ENCODE measurements around the gene EIF4G3.

EIF4G3 gene

DNA sequence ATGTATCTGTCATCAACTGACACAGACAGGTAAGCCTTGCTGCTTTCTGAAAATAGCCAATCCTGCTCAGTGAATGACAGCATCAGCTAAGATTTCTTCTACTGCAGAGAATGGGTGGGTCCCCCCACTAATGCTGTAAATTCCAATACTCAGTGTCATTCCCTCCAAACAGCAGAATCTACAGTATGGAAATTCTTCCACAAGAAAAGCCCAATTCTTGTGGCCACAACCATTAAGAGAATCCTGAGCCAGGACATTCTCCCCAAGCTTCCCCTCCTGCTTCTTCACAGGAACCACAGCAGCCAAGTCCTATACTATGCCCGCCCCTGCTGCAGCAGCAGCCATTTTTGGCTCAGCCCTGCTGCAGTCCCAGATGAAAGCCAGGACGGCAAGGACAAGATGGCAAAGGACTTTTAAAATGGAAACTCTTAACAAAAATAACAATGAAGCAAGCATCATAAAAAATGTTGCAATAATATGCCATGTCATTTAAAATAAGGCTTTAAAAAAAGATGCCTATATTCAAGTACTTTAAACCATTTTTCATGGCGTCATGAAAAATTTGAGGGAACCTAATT is 26.8 kb downstream of the EIF4G3 start:
- Histone ChIP-seq H2AFZ (ENCODE audit: low read depth, low read length) (no peak overlapping the region), H3K27ac (ENCODE audit: low read length, poor library complexity, severe bottlenecking) (peak overlapping the region; percentile 82), H3K14ac (ENCODE audit: low read length in 2 of 2) (no peak overlapping the region), H3K9me3 (ENCODE audit: control insufficient read depth, low read length) (no peaks in the 10 kb centered on the region), H3K27me3 (ENCODE audit: control insufficient read depth in 1 of 2, insufficient read depth in 1 of 2, low read length in 2 of 2) (no peaks in the 10 kb centered on the region), H3K4me2 (ENCODE audit: low read length, poor library complexity, severe bottlenecking) (no peak overlapping the region), H3K4ac (ENCODE audit: low read depth in 1 of 2, low read length in 2 of 2) (no peak overlapping the region), H3K9ac (ENCODE audit: low read length) (peak overlapping the region; percentile 94), H2BK5ac (ENCODE audit: low read depth, low read length, poor library complexity, severe bottlenecking) (no peak overlapping the region), H3K18ac (ENCODE audit: low read depth in 1 of 2, low read length in 2 of 2) (no peak overlapping the region), H3K4me3 (ENCODE audit: insufficient read depth in 1 of 2, low read depth in 1 of 2, low read length in 2 of 2) (peak overlapping the region in 1 of 2 experiments; percentile 56), H3K36me3 (ENCODE audit: control insufficient read depth in 1 of 2, insufficient read depth in 2 of 2, low read depth in 1 of 2, low read length in 2 of 2) (peaks cover 12 to 23% of the 10 kb centered on the region in 2 experiments), H4K91ac (ENCODE audit: low read length) (no peak overlapping the region), H3K23ac (ENCODE audit: low read length in 2 of 2) (no peak overlapping the region), H3K4me1 (ENCODE audit: control insufficient read depth, insufficient read depth, low read depth, low read length) (peaks cover 2% of the 10 kb centered on the region), H2BK15ac (ENCODE audit: low read depth, poor library complexity, severe bottlenecking) (no peak overlapping the region), H3K79me1 (replicated peaks; ENCODE audit: low read length, poor library complexity, severe bottlenecking) (peaks cover 13% of the 10 kb centered on the region), H2BK12ac (ENCODE audit: low read length in 2 of 2) (no peak overlapping the region), H2AK5ac (ENCODE audit: low read length, severe bottlenecking) (no peak overlapping the region), H4K8ac (ENCODE audit: low read length) (no peak overlapping the region), H2BK120ac (ENCODE audit: low read depth, low read length) (no peak overlapping the region)
- peak; percentile 97 for DNase-seq
- WGBS, result 48% methylated on average over 2 of the region's 3 CpGs

GRCh38 chr1:21149430-21149854 is 27.3 kb downstream of the EIF4G3 start:
- Histone ChIP-seq H3K36me3 (ENCODE audit: control insufficient read depth in 1 of 2, insufficient read depth in 2 of 2, low read depth in 1 of 2, low read length in 2 of 2) (peaks cover 12 to 19% of the 10 kb centered on the region in 2 experiments), H3K18ac (ENCODE audit: low read depth in 1 of 2, low read length in 2 of 2) (no peak overlapping the region), H3K4me2 (ENCODE audit: low read length, poor library complexity, severe bottlenecking) (no peak overlapping the region), H3K9me3 (ENCODE audit: control insufficient read depth, low read length) (no peaks in the 10 kb centered on the region), H3K27ac (ENCODE audit: low read length, poor library complexity, severe bottlenecking) (peak overlapping the region; percentile 82), H3K27me3 (ENCODE audit: control insufficient read depth in 1 of 2, insufficient read depth in 1 of 2, low read length in 2 of 2) (no peaks in the 10 kb centered on the region), H2BK5ac (ENCODE audit: low read depth, low read length, poor library complexity, severe bottlenecking) (peak overlapping the region; percentile 31), H2BK120ac (ENCODE audit: low read depth, low read length) (no peak overlapping the region), H3K14ac (ENCODE audit: low read length in 2 of 2) (no peak overlapping the region), H3K79me1 (replicated peaks; ENCODE audit: low read length, poor library complexity, severe bottlenecking) (peaks cover 13% of the 10 kb centered on the region), H3K23ac (ENCODE audit: low read length in 2 of 2) (no peak overlapping the region), H3K4me1 (ENCODE audit: control insufficient read depth, insufficient read depth, low read depth, low read length) (peaks cover 2% of the 10 kb centered on the region), H4K91ac (ENCODE audit: low read length) (no peak overlapping the region), H2BK15ac (ENCODE audit: low read depth, poor library complexity, severe bottlenecking) (no peak overlapping the region), H2AK5ac (ENCODE audit: low read length, severe bottlenecking) (peak overlapping the region; percentile 16), H3K4me3 (ENCODE audit: insufficient read depth in 1 of 2, low read depth in 1 of 2, low read length in 2 of 2) (no peak overlapping the region), H3K4ac (ENCODE audit: low read depth in 1 of 2, low read length in 2 of 2) (no peak overlapping the region), H2BK12ac (ENCODE audit: low read length in 2 of 2) (no peak overlapping the region), H4K8ac (ENCODE audit: low read length) (no peak overlapping the region), H2AFZ (ENCODE audit: low read depth, low read length) (no peak overlapping the region), H3K9ac (ENCODE audit: low read length) (peak overlapping the region; percentile 94)
- DNase-seq, result peak; percentile 88
- WGBS, result 62% methylated on average over 3 of the region's 3 CpGs

DNA sequence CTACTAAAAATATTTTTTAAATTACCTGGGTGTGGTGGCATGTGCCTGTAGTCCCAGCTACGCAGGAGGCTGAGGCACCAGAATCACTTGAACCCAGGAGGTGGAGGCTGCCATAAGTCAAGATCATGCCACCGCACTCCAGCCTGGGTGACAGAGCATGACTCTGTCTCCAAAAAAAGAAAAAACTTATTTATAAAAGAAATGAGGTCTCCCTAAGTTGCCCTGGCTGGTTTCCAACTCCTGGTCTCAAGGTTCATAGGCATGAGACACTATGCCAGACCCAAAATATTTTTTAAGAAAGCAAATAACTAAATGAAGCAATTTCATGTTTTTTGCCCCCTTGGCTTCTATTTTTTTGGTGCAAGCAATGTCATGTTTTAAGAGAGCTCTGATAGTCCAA is 32.9 kb downstream of the EIF4G3 start:
- Histone ChIP-seq H2AK5ac (ENCODE audit: low read length, severe bottlenecking) (no peak overlapping the region), H3K79me1 (replicated peaks; ENCODE audit: low read length, poor library complexity, severe bottlenecking) (peaks cover 19% of the 10 kb centered on the region), H3K4me3 (ENCODE audit: insufficient read depth in 1 of 2, low read depth in 1 of 2, low read length in 2 of 2) (no peak overlapping the region), H3K4me2 (ENCODE audit: low read length, poor library complexity, severe bottlenecking) (no peak overlapping the region), H3K18ac (ENCODE audit: low read depth in 1 of 2, low read length in 2 of 2) (no peak overlapping the region), H2AFZ (ENCODE audit: low read depth, low read length) (no peak overlapping the region), H3K9ac (ENCODE audit: low read length) (no peak overlapping the region), H3K14ac (ENCODE audit: low read length in 2 of 2) (no peak overlapping the region), H2BK5ac (ENCODE audit: low read depth, low read length, poor library complexity, severe bottlenecking) (no peak overlapping the region), H3K9me3 (ENCODE audit: control insufficient read depth, low read length) (no peaks in the 10 kb centered on the region), H4K91ac (ENCODE audit: low read length) (no peak overlapping the region), H3K36me3 (ENCODE audit: control insufficient read depth in 1 of 2, insufficient read depth in 2 of 2, low read depth in 1 of 2, low read length in 2 of 2) (peaks cover 13 to 17% of the 10 kb centered on the region in 2 experiments), H3K4ac (ENCODE audit: low read depth in 1 of 2, low read length in 2 of 2) (no peak overlapping the region), H3K27ac (ENCODE audit: low read length, poor library complexity, severe bottlenecking) (no peak overlapping the region), H3K27me3 (ENCODE audit: control insufficient read depth in 1 of 2, insufficient read depth in 1 of 2, low read length in 2 of 2) (no peaks in the 10 kb centered on the region), H3K4me1 (ENCODE audit: control insufficient read depth, insufficient read depth, low read depth, low read length) (peaks cover 4% of the 10 kb centered on the region), H3K23ac (ENCODE audit: low read length in 2 of 2) (no peak overlapping the region), H2BK15ac (ENCODE audit: low read depth, poor library complexity, severe bottlenecking) (no peak overlapping the region), H2BK120ac (ENCODE audit: low read depth, low read length) (no peak overlapping the region), H2BK12ac (ENCODE audit: low read length in 2 of 2) (no peak overlapping the region), H4K8ac (ENCODE audit: low read length) (no peak overlapping the region)
- 100% methylated on average over 2 of the region's 2 CpGs for WGBS
- no peak for DNase-seq

DNA sequence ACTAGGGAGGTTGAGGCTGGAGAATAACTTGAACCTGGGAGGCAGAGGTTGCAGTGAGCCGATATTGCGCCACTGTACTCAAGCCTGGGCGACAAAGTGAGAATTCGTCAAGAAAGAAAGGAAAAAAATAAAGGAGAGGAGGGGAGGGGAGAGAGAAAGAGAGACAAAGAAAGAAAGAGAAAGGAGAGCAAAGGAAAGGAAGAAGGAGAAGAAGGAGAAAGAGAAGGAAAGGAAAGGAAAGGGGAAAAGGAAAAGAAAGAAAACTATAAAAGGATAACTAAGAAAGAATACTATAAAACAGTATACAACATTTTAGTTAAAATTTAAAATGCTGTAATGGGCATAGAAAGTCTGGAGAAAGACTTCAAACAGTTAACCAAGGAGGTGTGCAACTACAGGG is 33.6 kb downstream of the EIF4G3 start:
- H2AFZ ChIP-seq (ENCODE audit: low read depth, low read length), result no peak overlapping the region
- H2BK120ac ChIP-seq (ENCODE audit: low read depth, low read length), result no peak overlapping the region
- DNase-seq, result no peak
- no peak overlapping the region for H4K8ac ChIP-seq (ENCODE audit: low read length)
- H3K36me3 ChIP-seq (ENCODE audit: control insufficient read depth in 1 of 2, insufficient read depth in 2 of 2, low read depth in 1 of 2, low read length in 2 of 2), result peaks cover 12 to 13% of the 10 kb centered on the region in 2 experiments
- no peak overlapping the region for H2BK5ac ChIP-seq (ENCODE audit: low read depth, low read length, poor library complexity, severe bottlenecking)
- peaks cover 20% of the 10 kb centered on the region for H3K79me1 ChIP-seq (replicated peaks; ENCODE audit: low read length, poor library complexity, severe bottlenecking)
- H2AK5ac ChIP-seq (ENCODE audit: low read length, severe bottlenecking), result no peak overlapping the region
- H3K14ac ChIP-seq (ENCODE audit: low read length in 2 of 2), result no peak overlapping the region
- no peak overlapping the region for H2BK12ac ChIP-seq (ENCODE audit: low read length in 2 of 2)
- no peak overlapping the region for H3K9ac ChIP-seq (ENCODE audit: low read length)
- H3K9me3 ChIP-seq (ENCODE audit: control insufficient read depth, low read length), result no peaks in the 10 kb centered on the region
- H3K23ac ChIP-seq (ENCODE audit: low read length in 2 of 2), result no peak overlapping the region
- no peak overlapping the region for H3K4me3 ChIP-seq (ENCODE audit: insufficient read depth in 1 of 2, low read depth in 1 of 2, low read length in 2 of 2)
- no peak overlapping the region for H2BK15ac ChIP-seq (ENCODE audit: low read depth, poor library complexity, severe bottlenecking)
- H3K4me1 ChIP-seq (ENCODE audit: control insufficient read depth, insufficient read depth, low read depth, low read length), result peaks cover 6% of the 10 kb centered on the region
- no peak overlapping the region for H4K91ac ChIP-seq (ENCODE audit: low read length)
- H3K27me3 ChIP-seq (ENCODE audit: control insufficient read depth in 1 of 2, insufficient read depth in 1 of 2, low read length in 2 of 2), result no peaks in the 10 kb centered on the region
- H3K27ac ChIP-seq (ENCODE audit: low read length, poor library complexity, severe bottlenecking), result no peak overlapping the region
- 94% methylated on average over 4 of the region's 4 CpGs for WGBS
- H3K4me2 ChIP-seq (ENCODE audit: low read length, poor library complexity, severe bottlenecking), result no peak overlapping the region
- no peak overlapping the region for H3K18ac ChIP-seq (ENCODE audit: low read depth in 1 of 2, low read length in 2 of 2)
- no peak overlapping the region for H3K4ac ChIP-seq (ENCODE audit: low read depth in 1 of 2, low read length in 2 of 2)

Measured in mesenchymal stem cell (in vitro differentiated cells and primary cell).